GM23338 (cell line): ENCODE results near the gene ROBO1. TPM values are rescaled to one million over a fixed set of nuclear protein-coding genes. Genes with fewer than 3 reads are reported as not detected.

Source experiments
- ATAC-seq: fragments of 200-7000 bp; cut with Tn5 transposase; 3 replicates; pipeline ENCODE4 v1.9.1; 2020
- DNase-seq: peaks from one replicate; pipeline ENCODE4 v3.0.0-alpha.2; 2015; ENCODE audit warnings: low spot score
- H2AFZ ChIP-seq: fragments of 200-600 bp; sonication (generic); 2 replicates; pipeline ENCODE4 v1.8.0; 2016; ENCODE audit warnings: antibody characterized with exemption, mild to moderate bottlenecking, moderate library complexity
- H3F3A ChIP-seq: fragments of 200-600 bp; sonication (generic); replicated peaks from 2 replicates; pipeline ENCODE4 v1.8.0; 2017; ENCODE audit warnings: antibody characterized with exemption, mixed run types, low read depth
- H3K27ac ChIP-seq: fragments of 200-600 bp; sonication (generic); 2 replicates; pipeline ENCODE4 v1.6.1; 2016; ENCODE audit warnings: low read depth
- H3K27me3 ChIP-seq: fragments of 200-600 bp; sonication (generic); 2 replicates; pipeline ENCODE4 v1.8.0; 2016; ENCODE audit warnings: mild to moderate bottlenecking, mixed run types, moderate library complexity; ENCODE audit not compliant: insufficient read depth
- H3K36me3 ChIP-seq: fragments of 200-600 bp; sonication (generic); 2 replicates; pipeline ENCODE4 v1.8.0; 2016; ENCODE audit warnings: mild to moderate bottlenecking; ENCODE audit not compliant: insufficient read depth
- H3K4me1 ChIP-seq: fragments of 200-600 bp; sonication (generic); 2 replicates; pipeline ENCODE4 v1.8.0; 2016; ENCODE audit warnings: mild to moderate bottlenecking, moderate library complexity; ENCODE audit not compliant: insufficient read depth
- H3K4me2 ChIP-seq: fragments of 200-600 bp; sonication (generic); 2 replicates; pipeline ENCODE4 v1.7.1; 2017; ENCODE audit warnings: mixed run types
- H3K4me3 ChIP-seq: fragments of 200-600 bp; sonication (generic); 2 replicates; pipeline ENCODE4 v1.6.1; 2016; ENCODE audit warnings: mixed run types
- H3K79me2 ChIP-seq: fragments of 200-600 bp; sonication (generic); replicated peaks from 2 replicates; pipeline ENCODE4 v1.8.0; 2017; ENCODE audit warnings: mild to moderate bottlenecking; ENCODE audit not compliant: insufficient read depth
- H3K9me2 ChIP-seq: fragments of 200-600 bp; sonication (generic); 2 replicates; pipeline ENCODE4 v1.8.0; 2017; ENCODE audit not compliant: insufficient read depth
- H4K20me1 ChIP-seq: fragments of 200-600 bp; sonication (generic); replicated peaks from 2 replicates; pipeline ENCODE4 v1.8.0; 2017; ENCODE audit warnings: mild to moderate bottlenecking; ENCODE audit not compliant: insufficient read depth
- H3K27ac Mint-ChIP-seq: 2 replicates; pipeline ENCODE4 v1.8.0; 2020; ENCODE audit warnings: inconsistent platforms, mild to moderate bottlenecking, moderate library complexity, mixed read lengths
- H3K27me3 Mint-ChIP-seq: 3 replicates; pipeline ENCODE4 v1.8.0; 2022; ENCODE audit warnings: low read depth, mild to moderate bottlenecking, moderate library complexity, mixed read lengths, inconsistent platforms; ENCODE audit not compliant: insufficient read depth, poor library complexity
- H3K36me3 Mint-ChIP-seq: 3 replicates; pipeline ENCODE4 v1.8.0; 2021; ENCODE audit warnings: low read depth, mild to moderate bottlenecking, inconsistent platforms, moderate library complexity, mixed read lengths
- H3K4me1 Mint-ChIP-seq: 3 replicates; pipeline ENCODE4 v1.8.0; 2020; ENCODE audit warnings: mild to moderate bottlenecking, inconsistent platforms, mixed read lengths
- H3K4me3 Mint-ChIP-seq: 3 replicates; pipeline ENCODE4 v1.8.0; 2021; ENCODE audit warnings: moderate library complexity, mild to moderate bottlenecking, inconsistent platforms, mixed read lengths
- H3K9me3 Mint-ChIP-seq: 3 replicates; pipeline ENCODE4 v1.8.0; 2020; ENCODE audit warnings: moderate library complexity, mild to moderate bottlenecking, inconsistent platforms, mixed read lengths
- CREB1 ChIP-seq: fragments of 250-450 bp; sonication (Bioruptor Pico); IDR thresholded peaks from 2 replicates; pipeline ENCODE4 v1.5.0; 2020; ENCODE audit warnings: low read depth, mild to moderate bottlenecking, moderate library complexity
- CTCF ChIP-seq, 2 experiments: fragments of 200-600 bp in 1 of 2; sonication (generic) in 1 of 2; conservative IDR thresholded peaks; 2 replicates each; pipeline versions ENCODE4 v1.5.1 to v1.6.1; 2016 to 2017; ENCODE audit warnings: antibody characterized with exemption in 2 of 2, low read depth in 2 of 2, mild to moderate bottlenecking in 2 of 2, moderate library complexity in 1 of 2
- EZH2 ChIP-seq: fragments of 200-600 bp; sonication (generic); IDR thresholded peaks from one replicate; pipeline ENCODE4 v1.8.0; 2017; ENCODE audit warnings: antibody characterized with exemption, mild to moderate bottlenecking, low read depth; ENCODE audit not compliant: unreplicated experiment
- EZH2phosphoT487 ChIP-seq: fragments of 200-600 bp; sonication (generic); IDR thresholded peaks from one replicate; pipeline ENCODE4 v1.8.1; 2018; ENCODE audit warnings: antibody characterized with exemption; ENCODE audit not compliant: unreplicated experiment
- JUNB ChIP-seq: IDR thresholded peaks from one replicate; pipeline ENCODE4 v1.6.1; 2016; ENCODE audit warnings: antibody characterized with exemption; ENCODE audit not compliant: unreplicated experiment
- NANOG ChIP-seq: IDR thresholded peaks from 2 replicates; pipeline ENCODE4 v1.6.1; 2016; ENCODE audit warnings: antibody characterized with exemption, borderline replicate concordance
- POLR2AphosphoS5 ChIP-seq: IDR thresholded peaks from 2 replicates; pipeline ENCODE4 v1.6.1; 2016; ENCODE audit warnings: antibody characterized with exemption, low read depth
- REST ChIP-seq: IDR thresholded peaks from one replicate; pipeline ENCODE4 v1.6.1; 2018; ENCODE audit warnings: antibody characterized with exemption; ENCODE audit not compliant: unreplicated experiment
- ZNF114 ChIP-seq: fragments of 250-450 bp; sonication (Bioruptor Pico); IDR thresholded peaks from 2 replicates; pipeline ENCODE4 v1.5.0; 2020; ENCODE audit warnings: mild to moderate bottlenecking, moderate library complexity
- ZNF331 ChIP-seq: fragments of 250-450 bp; sonication (Bioruptor Pico); IDR thresholded peaks from 2 replicates; pipeline ENCODE4 v1.5.0; 2020; ENCODE audit warnings: low read depth, mild to moderate bottlenecking, moderate library complexity
- ZNF462 ChIP-seq: fragments of 250-450 bp; sonication (Bioruptor Pico); IDR thresholded peaks from 2 replicates; pipeline ENCODE4 v1.5.0; 2020; ENCODE audit warnings: mild to moderate bottlenecking, moderate library complexity
- polyA plus RNA-seq: library from polyadenylated mRNA; unstranded; fragments of >200 nt; fragmentation: Nextera tagmentation; extraction: Ambion mirVana; gene quantifications from 2 replicates; pipeline ENCODE4 v1.2.1, GENCODE V29; 2016
- total RNA-seq: library from RNA; depleted of rRNA; stranded (reverse); fragments of >200 nt; shearing (Covaris generic); gene quantifications from 2 replicates; pipeline ENCODE4 v1.2.3, GENCODE V29; 2014

ROBO1 gene
- total and polyA plus RNA-seq, 2 experiments from 2014 or later, result 19.2 to 78.3 TPM

GRCh38 chr3:79586232-79586631 lies 181.6 kb downstream of the ROBO1 start:
- Histone ChIP-seq H3K79me2 (no peaks in the 10 kb centered on the region), H3K4me1 (no peaks in the 10 kb centered on the region), H3K4me2 (no peak overlapping the region), H3K27me3 (no peaks in the 10 kb centered on the region), H4K20me1 (no peaks in the 10 kb centered on the region), H2AFZ (no peak overlapping the region), H3K4me3 (no peak overlapping the region), H3F3A (no peaks in the 10 kb centered on the region), H3K9me2 (no peaks in the 10 kb centered on the region), H3K27ac (no peak overlapping the region), H3K36me3 (no peaks in the 10 kb centered on the region)
- Mint-ChIP-seq H3K36me3 (no peaks in the 10 kb centered on the region), H3K9me3 (no peaks in the 10 kb centered on the region), H3K27me3 (no peaks in the 10 kb centered on the region), H3K27ac (no peak overlapping the region), H3K4me3 (no peak overlapping the region), H3K4me1 (peaks cover 9% of the 10 kb centered on the region; the same call in 2 of the 3 replicates)
- DNase-seq, result no peak
- ATAC-seq, result no peak
- TF ChIP-seq JUNB (no peak), REST (no peak), EZH2 (no peak), POLR2AphosphoS5 (no peak), ZNF462 (no peak), CREB1 (CRISPR knock-in tag) (no peak), CTCF (conservative IDR thresholded peaks at IDR 0.05; ENCODE audit: low read depth in 2 of 2) (no peak), ZNF114 (no peak), NANOG (no peak), EZH2phosphoT487 (no peak), ZNF331 (CRISPR knock-in tag) (no peak)
